Measurements from ENCODE around the gene ZNF488.

Gene ZNF488

GRCh38 chr10:47410862-47411261 is 26.8 kb upstream of the ZNF488 start:
- H3K4me3 ChIP-seq: no peak overlapping the region
- no peak overlapping the region for H3K27ac ChIP-seq

GRCh38 chr10:47410271-47410670 is 26.2 kb upstream of the ZNF488 start:
- no peak overlapping the region for H3K27ac ChIP-seq

GRCh38 chr10:47409866-47410256 is 25.8 kb upstream of the ZNF488 start:
- H3K4me3 ChIP-seq: no peak overlapping the region
- no peak overlapping the region for H3K27ac ChIP-seq

More at GRCh38 chr10:47410271-47410670, 26.2 kb upstream of the ZNF488 start:
- no peak overlapping the region for H3K4me3 ChIP-seq

GRCh38 chr10:47409171-47409865 is 25.2 kb upstream of the ZNF488 start:
- no peak overlapping the region for H3K27ac ChIP-seq
- H3K4me3 ChIP-seq: no peak overlapping the region

GRCh38 chr10:47408606-47409005 is 24.5 kb upstream of the ZNF488 start:
- Histone ChIP-seq H3K4me3 (no peak overlapping the region), H3K27ac (no peak overlapping the region)

GRCh38 chr10:47406870-47407691 is 23.0 kb upstream of the ZNF488 start:
- Histone ChIP-seq H3K27ac (no peak overlapping the region), H3K4me3 (no peak overlapping the region)

GRCh38 chr10:47406548-47406869 is 22.4 kb upstream of the ZNF488 start:
- Histone ChIP-seq H3K27ac (no peak overlapping the region), H3K4me3 (no peak overlapping the region)

- Histone ChIP-seq H3K27ac (no peak overlapping the region), H3K4me3 (no peak overlapping the region)
These were observed 21.9 kb upstream of the ZNF488 start for GRCh38 chr10:47405857-47406547.

- Histone ChIP-seq H3K27ac (peak overlapping the region in 1 of 21 experiments; percentile 7), H3K4me3 (no peak overlapping the region)
These were observed 20.8 kb upstream of the ZNF488 start for GRCh38 chr10:47404937-47405336.

GRCh38 chr10:47404446-47404845 is 20.4 kb upstream of the ZNF488 start:
- Histone ChIP-seq H3K4me3 (no peak overlapping the region), H3K27ac (peak overlapping the region in 2 of 21 experiments; percentile 7 to 43)

GRCh38 chr10:47403446-47404318 is 19.6 kb upstream of the ZNF488 start:
- peak overlapping the region in 2 of 21 experiments; percentile 16 to 43 for H3K27ac ChIP-seq
- H3K4me3 ChIP-seq: no peak overlapping the region

- Histone ChIP-seq H3K27ac (peak overlapping the region in 3 of 21 experiments; percentile 25 to 43 (median 35)), H3K4me3 (no peak overlapping the region)
These were observed 18.7 kb upstream of the ZNF488 start for GRCh38 chr10:47402641-47403301.

GRCh38 chr10:47401874-47402640 is 18.0 kb upstream of the ZNF488 start:
- Histone ChIP-seq H3K27ac (peak overlapping the region in 2 of 21 experiments; percentile 25 to 35), H3K4me3 (no peak overlapping the region)

- H3K27ac ChIP-seq: no peak overlapping the region
- no peak overlapping the region for H3K4me3 ChIP-seq
These were observed 17.1 kb upstream of the ZNF488 start for GRCh38 chr10:47401210-47401609.

GRCh38 chr10:47400786-47401185 is 16.7 kb upstream of the ZNF488 start:
- no peak overlapping the region for H3K27ac ChIP-seq
- no peak overlapping the region for H3K4me3 ChIP-seq

GRCh38 chr10:47400251-47400650 is 16.2 kb upstream of the ZNF488 start:
- no peak overlapping the region for H3K4me3 ChIP-seq

GRCh38 chr10:47397256-47397655 is 13.2 kb upstream of the ZNF488 start:
- H3K4me3 ChIP-seq: no peak overlapping the region
- H3K27ac ChIP-seq: peak overlapping the region in 4 of 21 experiments; percentile 28 to 61 (median 51)

More at GRCh38 chr10:47400251-47400650, 16.2 kb upstream of the ZNF488 start:
- H3K27ac ChIP-seq: no peak overlapping the region

GRCh38 chr10:47396311-47396717 is 12.2 kb upstream of the ZNF488 start:
- Histone ChIP-seq H3K27ac (peak overlapping the region in 7 of 21 experiments; percentile 11 to 62 (median 52)), H3K4me3 (no peak overlapping the region)

Measured in skin epidermis (tissue), 12 donors.